Measurements from ENCODE around the gene NR6A1. TPM values are rescaled to one million over a fixed set of nuclear protein-coding genes. Genes with fewer than 3 reads are reported as not detected.

The NR6A1 gene
- total RNA-seq, 2 experiments from 2014 or later: 17.5 to 23.0 TPM

- intact Hi-C loops (cut with micrococcal nuclease; ENCODE audit: unreplicated experiment): no loop called here
- H2AFZ ChIP-seq (ENCODE audit: low read length): no peak overlapping the region
- DNase-seq (ENCODE audit: low spot score): no peak
- H3K4me2 ChIP-seq (ENCODE audit: low read length): no peak overlapping the region
- no TSS peak for BruUV-seq (replicated peaks)
- H3K79me2 ChIP-seq (ENCODE audit: insufficient read depth, low read depth, low read length): no peaks in the 10 kb centered on the region
- TF ChIP-seq EZH2phosphoT487 (IDR thresholded peaks at IDR 0.05; ENCODE audit: borderline replicate concordance, low read depth, low read length) (no peak), CTCF (conservative IDR thresholded peaks at IDR 0.05; ENCODE audit: low read length) (no peak)
- no peaks in the 10 kb centered on the region for H3K4me1 ChIP-seq (ENCODE audit: insufficient read depth, low read length, poor library complexity, severe bottlenecking)
- H4K20me1 ChIP-seq (ENCODE audit: insufficient read depth, low read length): no peaks in the 10 kb centered on the region
- no peak overlapping the region for H3K27ac ChIP-seq (ENCODE audit: low read depth, low read length, poor library complexity, severe bottlenecking)
- no peaks in the 10 kb centered on the region for H3K9me2 ChIP-seq (ENCODE audit: insufficient read depth, low read length)
- POLR2A ChIA-PET: no interaction called here
- CTCF ChIA-PET (ENCODE audit: unreplicated experiment): no interaction called here
- no peaks in the 10 kb centered on the region for H3K9me3 ChIP-seq (ENCODE audit: low read length)
- H3K4me3 ChIP-seq (ENCODE audit: low read depth, low read length, poor library complexity, severe bottlenecking): no peak overlapping the region
- H3K36me3 ChIP-seq (ENCODE audit: insufficient read depth, low read length): no peaks in the 10 kb centered on the region
Measured at GRCh38 chr9:124498499-124499146, 272.5 kb downstream of the NR6A1 start.

GRCh38 chr9:124498040-124498439 lies 273.1 kb downstream of the NR6A1 start:
- no peaks in the 10 kb centered on the region for H3K9me2 ChIP-seq (ENCODE audit: insufficient read depth, low read length)
- CTCF ChIA-PET (ENCODE audit: unreplicated experiment): no interaction called here
- TF ChIP-seq EZH2phosphoT487 (IDR thresholded peaks at IDR 0.05; ENCODE audit: borderline replicate concordance, low read depth, low read length): no peak
- TF ChIP-seq CTCF (conservative IDR thresholded peaks at IDR 0.05; ENCODE audit: low read length): no peak
- no peaks in the 10 kb centered on the region for H3K4me1 ChIP-seq (ENCODE audit: insufficient read depth, low read length, poor library complexity, severe bottlenecking)
- no peaks in the 10 kb centered on the region for H3K36me3 ChIP-seq (ENCODE audit: insufficient read depth, low read length)
- BruUV-seq (replicated peaks): no TSS peak
- POLR2A ChIA-PET: no interaction called here
- no peak for DNase-seq (ENCODE audit: low spot score)
- no peaks in the 10 kb centered on the region for H3K9me3 ChIP-seq (ENCODE audit: low read length)
- no peaks in the 10 kb centered on the region for H3K79me2 ChIP-seq (ENCODE audit: insufficient read depth, low read depth, low read length)
- H3K4me3 ChIP-seq (ENCODE audit: low read depth, low read length, poor library complexity, severe bottlenecking): no peak overlapping the region
- no peak overlapping the region for H3K4me2 ChIP-seq (ENCODE audit: low read length)
- intact Hi-C loops (cut with micrococcal nuclease; ENCODE audit: unreplicated experiment): no loop called here
- H3K27ac ChIP-seq (ENCODE audit: low read depth, low read length, poor library complexity, severe bottlenecking): no peak overlapping the region
- H2AFZ ChIP-seq (ENCODE audit: low read length): no peak overlapping the region
- H4K20me1 ChIP-seq (ENCODE audit: insufficient read depth, low read length): no peaks in the 10 kb centered on the region

- ChIA-PET POLR2A (interaction anchor here (0.5 kb wide), 1 partner anchor 862 kb away, joined by 3 read pairs; no protein-coding TSS in a partner anchor), CTCF (ENCODE audit: unreplicated experiment) (no interaction called here)
Measured at GRCh38 chr9:124497441-124497840, 273.7 kb downstream of the NR6A1 start.

More at GRCh38 chr9:124497441-124497840, 273.7 kb downstream of the NR6A1 start:
- TF ChIP-seq CTCF (conservative IDR thresholded peaks at IDR 0.05; ENCODE audit: low read length): no peak
- no peak for TF ChIP-seq EZH2phosphoT487 (IDR thresholded peaks at IDR 0.05; ENCODE audit: borderline replicate concordance, low read depth, low read length)
- Histone ChIP-seq H3K79me2 (ENCODE audit: insufficient read depth, low read depth, low read length) (no peaks in the 10 kb centered on the region), H3K4me2 (ENCODE audit: low read length) (no peak overlapping the region), H3K9me2 (ENCODE audit: insufficient read depth, low read length) (no peaks in the 10 kb centered on the region), H4K20me1 (ENCODE audit: insufficient read depth, low read length) (no peaks in the 10 kb centered on the region), H3K4me1 (ENCODE audit: insufficient read depth, low read length, poor library complexity, severe bottlenecking) (no peaks in the 10 kb centered on the region), H2AFZ (ENCODE audit: low read length) (no peak overlapping the region), H3K9me3 (ENCODE audit: low read length) (no peaks in the 10 kb centered on the region), H3K4me3 (ENCODE audit: low read depth, low read length, poor library complexity, severe bottlenecking) (no peak overlapping the region), H3K27ac (ENCODE audit: low read depth, low read length, poor library complexity, severe bottlenecking) (no peak overlapping the region), H3K36me3 (ENCODE audit: insufficient read depth, low read length) (no peaks in the 10 kb centered on the region)
- BruUV-seq (replicated peaks): no TSS peak
- no peak for DNase-seq (ENCODE audit: low spot score)
- intact Hi-C loops (cut with micrococcal nuclease; ENCODE audit: unreplicated experiment): no loop called here
